Testis (tissue), 3 donors: ENCODE data around the gene SHOC2. TPM values are rescaled to one million over a fixed set of nuclear protein-coding genes. Genes with fewer than 3 reads are reported as not detected.

Experiments used
- DNase-seq: peaks from one replicate; pipeline ENCODE4 v3.0.0-alpha.2; 2019
- H3K27ac ChIP-seq, 2 donors: fragments of 200-600 bp; sonication (generic); one replicate each; pipeline ENCODE4 v1.5.1; 2019
- H3K27me3 ChIP-seq: fragments of 200-600 bp; sonication (generic); one replicate; pipeline ENCODE4 v1.5.1; 2019
- H3K36me3 ChIP-seq: fragments of 200-600 bp; sonication (generic); one replicate; pipeline ENCODE4 v1.5.1; 2017; ENCODE audit warnings: low read depth; ENCODE audit errors: missing control alignments
- H3K4me1 ChIP-seq: fragments of 200-600 bp; sonication (generic); one replicate; pipeline ENCODE4 v1.5.1; 2019
- H3K4me3 ChIP-seq, 2 donors: fragments of 200-600 bp; sonication (generic); one replicate each; pipeline ENCODE4 v1.5.1; 2017 to 2019
- H3K9me3 ChIP-seq: fragments of 200-600 bp; sonication (generic); one replicate; pipeline ENCODE4 v1.5.1; 2017
- POLR2A ChIP-seq: fragments of 450-650 bp; IDR thresholded peaks from one replicate; pipeline ENCODE4 v1.6.1; 2017; ENCODE audit warnings: antibody characterized with exemption, mild to moderate bottlenecking, moderate library complexity
- WGBS, 2 donors: methylation state at CpG; one replicate each; pipeline ENCODE4 v1.1.5; 2018; 5-methylcytosine and 5-hydroxymethylcytosine counted together
- intact Hi-C: fragments of 100-400 bp; cut with DNase I; formaldehyde crosslinking; loops from one replicate; pipeline ENCODE4 v1.15.1; 2023; ENCODE audit warnings: low total_unique reads
- polyA plus RNA-seq: library from polyadenylated mRNA; stranded (reverse); fragments of 350-450 nt; fragmentation: Illumina TruSeq; extraction: RNeasy Lipid Tissue Mini Kit (QIAGEN cat#74804); gene quantifications from one replicate; pipeline ENCODE4 v1.2.3, GENCODE V29; 2014; ENCODE audit warnings: low read depth, low replicate concordance; ENCODE audit not compliant: insufficient read depth
- total RNA-seq, 2 donors: library from RNA; depleted of rRNA; stranded (reverse); fragments of >200 nt; gene quantifications; one replicate each; pipeline ENCODE4 v1.2.3, GENCODE V29; 2016
- TF ChIP-seq, protein P1 (sequence below), 3 experiments: fragments of 450-650 bp in 2 of 3; fragments of 200-600 bp in 1 of 3; sonication (generic) in 1 of 3; IDR thresholded peaks; one replicate each; pipeline ENCODE4 v1.5.1; 2016 to 2019; ENCODE audit warnings: antibody characterized with exemption in 3 of 3, mild to moderate bottlenecking in 2 of 3, moderate library complexity in 1 of 3

The SHOC2 gene
- total and polyA plus RNA-seq, 3 donors from 2014 or later: 61.5 to 104 (median 91.1) TPM

DNA sequence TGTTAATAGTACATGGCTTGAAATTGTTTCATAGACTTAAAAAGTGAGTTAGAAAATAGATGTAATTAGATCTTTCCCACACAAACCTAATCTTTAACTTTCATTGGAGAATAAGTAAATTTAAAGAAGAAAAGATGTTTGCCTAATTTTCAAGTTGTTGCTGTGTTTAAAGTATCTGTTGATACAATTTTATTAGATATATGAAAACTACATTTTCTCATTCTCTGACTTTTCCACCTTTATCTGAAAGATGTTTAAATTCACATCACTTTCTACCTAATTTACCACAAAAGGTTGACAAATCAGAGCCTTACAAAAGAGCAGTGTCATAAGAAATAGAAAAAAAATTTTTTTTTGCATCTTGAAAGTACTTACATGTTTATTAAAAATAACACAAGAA is 45.8 kb downstream of the SHOC2 start:
- Histone ChIP-seq H3K27ac (no peak overlapping the region), H3K4me1 (peaks cover 5% of the 10 kb centered on the region), H3K9me3 (no peaks in the 10 kb centered on the region), H3K27me3 (no peaks in the 10 kb centered on the region), H3K36me3 (no peaks in the 10 kb centered on the region), H3K4me3 (no peak overlapping the region)
- TF ChIP-seq, protein P1, sequence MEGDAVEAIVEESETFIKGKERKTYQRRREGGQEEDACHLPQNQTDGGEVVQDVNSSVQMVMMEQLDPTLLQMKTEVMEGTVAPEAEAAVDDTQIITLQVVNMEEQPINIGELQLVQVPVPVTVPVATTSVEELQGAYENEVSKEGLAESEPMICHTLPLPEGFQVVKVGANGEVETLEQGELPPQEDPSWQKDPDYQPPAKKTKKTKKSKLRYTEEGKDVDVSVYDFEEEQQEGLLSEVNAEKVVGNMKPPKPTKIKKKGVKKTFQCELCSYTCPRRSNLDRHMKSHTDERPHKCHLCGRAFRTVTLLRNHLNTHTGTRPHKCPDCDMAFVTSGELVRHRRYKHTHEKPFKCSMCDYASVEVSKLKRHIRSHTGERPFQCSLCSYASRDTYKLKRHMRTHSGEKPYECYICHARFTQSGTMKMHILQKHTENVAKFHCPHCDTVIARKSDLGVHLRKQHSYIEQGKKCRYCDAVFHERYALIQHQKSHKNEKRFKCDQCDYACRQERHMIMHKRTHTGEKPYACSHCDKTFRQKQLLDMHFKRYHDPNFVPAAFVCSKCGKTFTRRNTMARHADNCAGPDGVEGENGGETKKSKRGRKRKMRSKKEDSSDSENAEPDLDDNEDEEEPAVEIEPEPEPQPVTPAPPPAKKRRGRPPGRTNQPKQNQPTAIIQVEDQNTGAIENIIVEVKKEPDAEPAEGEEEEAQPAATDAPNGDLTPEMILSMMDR (IDR thresholded peaks at IDR 0.05): no peak
- TF ChIP-seq POLR2A: no peak
- intact Hi-C loops: no loop called here
- DNase-seq: no peak

DNA sequence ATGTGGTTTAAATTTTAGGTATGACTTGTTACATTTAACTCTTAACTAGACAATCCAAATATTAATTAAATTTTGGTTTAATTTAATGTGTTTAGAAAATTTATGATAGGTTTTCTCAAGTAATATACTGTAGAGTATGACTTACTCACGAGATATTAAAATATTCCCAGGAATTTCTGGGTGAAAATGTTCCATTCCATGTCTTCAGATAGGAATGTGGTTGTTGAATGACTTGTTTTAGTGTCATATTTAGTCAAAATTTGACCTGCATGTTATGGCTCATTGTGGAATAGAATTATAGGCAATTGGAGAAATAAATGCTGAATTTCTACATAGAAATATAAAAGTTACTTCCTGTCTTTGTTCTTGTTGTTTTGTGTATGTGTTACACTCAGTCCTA is 46.7 kb downstream of the SHOC2 start:
- no peaks in the 10 kb centered on the region for H3K36me3 ChIP-seq
- intact Hi-C loops: no loop called here

DNA sequence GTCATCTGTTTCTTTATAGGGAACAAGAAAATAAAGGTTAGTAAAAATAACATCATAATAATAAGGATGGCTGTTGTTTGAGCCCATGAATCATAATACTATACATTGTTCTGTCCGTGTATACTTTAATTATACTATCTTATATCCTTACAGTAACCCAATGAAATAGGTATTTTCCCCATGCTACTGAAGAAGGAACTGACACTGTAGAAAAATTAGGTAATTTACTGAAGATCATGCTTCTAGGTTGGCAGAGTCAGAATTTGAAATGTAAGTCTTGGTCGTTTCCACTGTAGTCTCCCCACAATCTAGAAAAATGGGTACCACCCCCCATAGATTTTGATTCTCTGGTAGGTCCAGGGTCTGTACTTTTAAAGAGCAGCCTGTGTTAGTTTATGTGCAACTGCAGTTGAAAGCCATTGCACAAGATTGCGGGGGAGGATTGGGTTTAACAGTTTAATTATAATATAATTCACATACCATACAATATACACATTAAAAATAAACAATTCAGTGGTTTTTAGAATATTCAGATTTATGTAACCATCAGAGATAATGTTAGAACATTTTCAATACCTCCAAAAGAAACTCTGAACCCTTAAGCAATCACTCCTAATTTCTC is 47.7 kb downstream of the SHOC2 start:
- TF ChIP-seq, protein P1 (IDR thresholded peaks at IDR 0.05): no peak
- no peak for TF ChIP-seq POLR2A
- Histone ChIP-seq H3K27me3 (no peaks in the 10 kb centered on the region), H3K9me3 (no peaks in the 10 kb centered on the region), H3K4me3 (no peak overlapping the region), H3K4me1 (peaks cover 5% of the 10 kb centered on the region), H3K36me3 (no peaks in the 10 kb centered on the region), H3K27ac (no peak overlapping the region)
- DNase-seq: no peak
- 83 to 87% methylated on average over 3 of the region's 3 CpGs for WGBS, 2 donors
- intact Hi-C loops: no loop called here

More for the DNA sequence above, 46.7 kb downstream of the SHOC2 start:
- H3K27me3 ChIP-seq: no peaks in the 10 kb centered on the region
- H3K9me3 ChIP-seq: no peaks in the 10 kb centered on the region
- no peak for DNase-seq
- no peak overlapping the region for H3K27ac ChIP-seq
- TF ChIP-seq, protein P1 (IDR thresholded peaks at IDR 0.05): no peak
- no peak for TF ChIP-seq POLR2A
- peaks cover 5% of the 10 kb centered on the region for H3K4me1 ChIP-seq
- WGBS, 2 donors: 71 to 75% methylated on average over 1 of the region's 1 CpG
- no peak overlapping the region for H3K4me3 ChIP-seq

DNA sequence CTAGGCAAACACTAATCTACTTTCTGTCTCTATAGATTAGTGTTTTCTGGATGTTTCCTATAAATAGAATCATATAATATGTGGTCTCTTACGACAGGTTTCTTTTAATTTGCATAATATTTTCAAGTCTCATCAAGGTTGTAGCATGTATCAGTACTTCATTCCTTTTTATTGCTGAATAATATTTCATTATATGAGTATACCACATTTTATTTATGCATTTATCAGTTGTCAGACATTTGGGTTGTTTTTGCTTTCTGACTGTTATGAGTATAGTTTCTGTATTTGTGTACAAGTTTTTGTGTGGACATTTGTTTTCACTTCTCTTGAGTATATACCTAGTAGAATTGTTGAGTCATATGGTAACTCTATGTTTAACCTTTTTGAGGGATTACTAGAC is 48.2 kb downstream of the SHOC2 start:
- Histone ChIP-seq H3K9me3 (no peaks in the 10 kb centered on the region), H3K27me3 (no peaks in the 10 kb centered on the region), H3K4me1 (peaks cover 3% of the 10 kb centered on the region), H3K4me3 (no peak overlapping the region), H3K27ac (no peak overlapping the region), H3K36me3 (no peaks in the 10 kb centered on the region)
- DNase-seq: no peak
- TF ChIP-seq POLR2A: no peak
- TF ChIP-seq, protein P1 (IDR thresholded peaks at IDR 0.05): no peak
- WGBS, 2 donors: 0% methylated on average over 1 of the region's 1 CpG
- intact Hi-C loops: no loop called here

DNA sequence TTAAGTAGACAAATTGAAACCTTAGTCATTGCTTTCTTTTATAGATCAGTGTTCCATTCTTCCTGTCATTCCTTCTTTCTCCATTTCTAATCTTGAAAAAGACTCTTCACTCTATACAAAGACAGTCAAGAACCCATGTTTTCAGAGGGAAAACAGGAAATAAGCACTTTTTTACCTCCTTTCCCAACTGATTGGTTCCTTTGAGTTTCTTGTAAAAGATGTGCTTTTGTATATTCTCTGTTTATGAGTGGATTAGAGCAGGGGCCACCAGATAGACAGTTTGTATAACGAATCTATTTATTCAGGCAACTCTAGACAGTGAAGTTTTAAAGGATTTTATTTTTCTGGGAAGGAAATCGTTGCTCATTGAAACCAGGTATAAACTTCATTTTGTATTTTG is 49.8 kb downstream of the SHOC2 start:
- WGBS, 2 donors: 85 to 88% methylated on average over 2 of the region's 2 CpGs
- TF ChIP-seq, protein P1 (IDR thresholded peaks at IDR 0.05): no peak
- no peaks in the 10 kb centered on the region for H3K27me3 ChIP-seq

More for the DNA sequence above, 49.8 kb downstream of the SHOC2 start:
- intact Hi-C loops: no loop called here
- Histone ChIP-seq H3K4me3 (no peak overlapping the region), H3K4me1 (no peaks in the 10 kb centered on the region), H3K36me3 (no peaks in the 10 kb centered on the region), H3K27ac (no peak overlapping the region), H3K9me3 (no peaks in the 10 kb centered on the region)
- DNase-seq: no peak
